CD4-positive, alpha-beta memory T cell (primary cell): ENCODE results near the gene KRTAP12-3. TPM values are rescaled to one million over a fixed set of nuclear protein-coding genes. Genes with fewer than 3 reads are reported as not detected.

Experiments
- CTCF ChIA-PET: fragments of 350-600 bp; sonication (Branson Sonifier 250); formaldehyde crosslinking; loops from one replicate; lab custom pipeline; 2021; ENCODE audit warnings: inconsistent platforms; ENCODE audit not compliant: partially characterized antibody; lab: Charles Lee
- POLR2A ChIA-PET: fragments of 350-600 bp; sonication (Branson Sonifier 250); formaldehyde crosslinking; loops from one replicate; lab custom pipeline; 2021; ENCODE audit not compliant: partially characterized antibody; lab: Charles Lee
- DNase-seq, 5 donors: peaks; one replicate each; pipeline versions ENCODE4 v3.0.0 to v3.0.0-alpha.2; 2020 to 2022; ENCODE audit warnings: mixed read lengths in 1 of 5
- H3K27ac ChIP-seq: one replicate; pipeline ENCODE4 v1.7.0; 2013; ENCODE audit warnings: low read depth, low read length
- H3K27me3 ChIP-seq: 2 replicates; pipeline ENCODE4 v1.7.0; 2013; ENCODE audit warnings: mild to moderate bottlenecking, low read length, moderate library complexity; ENCODE audit not compliant: insufficient read depth
- H3K36me3 ChIP-seq: 2 replicates; pipeline ENCODE4 v1.7.0; 2013; ENCODE audit warnings: mild to moderate bottlenecking, low read length, moderate library complexity; ENCODE audit not compliant: insufficient read depth
- H3K4me1 ChIP-seq: 2 replicates; pipeline ENCODE4 v1.7.0; 2013; ENCODE audit warnings: mild to moderate bottlenecking, low read length, moderate library complexity; ENCODE audit not compliant: insufficient read depth
- H3K4me3 ChIP-seq, 2 donors: one replicate each; pipeline ENCODE4 v1.7.0; 2013; ENCODE audit warnings: low read length in 2 of 2, mild to moderate bottlenecking in 1 of 2
- H3K9me3 ChIP-seq, 2 donors: one replicate each; pipeline ENCODE4 v1.7.0; 2013; ENCODE audit warnings: low read length in 2 of 2, control low read depth in 1 of 2; ENCODE audit not compliant: control insufficient read depth in 1 of 2
- H3K27ac Mint-ChIP-seq, 7 donors: one replicate each; pipeline ENCODE4 v1.8.0; 2020 to 2021; ENCODE audit warnings: mixed read lengths in 7 of 7, mild to moderate bottlenecking in 6 of 7, inconsistent platforms in 3 of 7, moderate library complexity in 3 of 7
- H3K27me3 Mint-ChIP-seq, 2 donors: one replicate each; pipeline ENCODE4 v1.8.0; 2020 to 2021; ENCODE audit warnings: mixed read lengths in 2 of 2
- H3K36me3 Mint-ChIP-seq, 2 donors: one replicate each; pipeline ENCODE4 v1.8.0; 2020 to 2021; ENCODE audit warnings: mixed read lengths in 2 of 2, inconsistent platforms in 1 of 2, mild to moderate bottlenecking in 1 of 2
- H3K4me1 Mint-ChIP-seq, 4 donors: one replicate each; pipeline ENCODE4 v1.8.0; 2020 to 2021; ENCODE audit warnings: mixed read lengths in 4 of 4, mild to moderate bottlenecking in 1 of 4
- H3K4me3 Mint-ChIP-seq, 8 donors: one replicate each; pipeline ENCODE4 v1.8.0; 2020 to 2021; ENCODE audit warnings: mixed read lengths in 8 of 8, mild to moderate bottlenecking in 7 of 8, moderate library complexity in 6 of 8, inconsistent platforms in 3 of 8
- H3K9me3 Mint-ChIP-seq, 8 donors: one replicate each; pipeline ENCODE4 v1.8.0; 2020 to 2021; ENCODE audit warnings: mixed read lengths in 8 of 8, mild to moderate bottlenecking in 5 of 8, inconsistent platforms in 3 of 8, moderate library complexity in 1 of 8
- intact Hi-C: fragments of 100-400 bp; cut with micrococcal nuclease; formaldehyde crosslinking; loops from one replicate; pipeline ENCODE4 v1.15.1; 2023
- polyA plus RNA-seq, 2 donors: library from polyadenylated mRNA; unstranded; fragments of 300-500 nt; fragmentation: Illumina TruSeq; gene quantifications; one replicate each; pipeline ENCODE4 v1.2.3, GENCODE V29; 2021
- total RNA-seq, 2 experiments: library from RNA; stranded (reverse); gene quantifications; one replicate each; pipeline ENCODE4 v1.2.3, GENCODE V29; 2021

KRTAP12-3 gene
- total and polyA plus RNA-seq, 4 experiments from 2014 or later = 1.2 TPM; not detected in 3

DNA sequence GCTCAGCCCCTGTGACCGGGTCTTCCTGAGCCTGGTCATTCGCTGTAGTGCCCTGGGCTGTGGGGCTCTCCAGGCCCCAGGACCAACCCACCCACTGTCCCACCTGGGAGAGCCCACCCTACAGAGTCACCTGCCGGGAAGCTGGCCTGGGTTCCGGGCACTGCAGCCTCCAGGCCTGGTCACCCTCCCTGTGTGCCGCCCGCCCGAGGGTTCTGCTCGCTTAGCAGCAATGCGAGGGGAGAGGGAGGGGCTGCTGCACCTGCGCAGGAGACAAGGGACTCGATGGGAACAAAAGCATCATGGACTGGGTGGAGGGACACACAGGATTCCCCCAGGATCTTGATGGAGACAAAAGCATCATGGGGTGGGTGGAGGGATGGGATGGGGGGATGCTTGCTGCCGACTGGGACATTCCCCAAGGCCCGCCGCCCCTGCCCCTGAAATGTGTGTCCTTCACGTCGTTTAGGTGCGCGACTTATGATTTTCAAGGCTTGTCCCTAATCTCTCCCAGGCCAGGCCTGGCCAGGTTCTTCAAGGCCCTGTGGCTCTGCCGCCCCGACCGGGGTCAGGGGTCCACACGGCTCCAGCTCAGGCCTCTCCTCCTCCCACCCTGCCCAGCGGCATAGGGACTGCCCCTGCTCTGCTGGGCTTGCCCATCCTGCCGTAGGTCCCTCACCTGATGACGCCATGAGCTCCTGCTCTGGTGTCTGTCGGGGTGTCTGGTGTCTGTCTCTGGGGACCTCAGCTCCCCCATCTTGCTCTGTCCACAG lies 44.2 kb upstream of the KRTAP12-3 start:
- H3K4me1 Mint-ChIP-seq = peaks cover 14 to 37% (median 26%) of the 10 kb centered on the region in 4 donors
- H3K9me3 Mint-ChIP-seq = peaks cover 0 to 36% (median 24%) of the 10 kb centered on the region in 8 donors
- H3K27me3 ChIP-seq = no peaks in the 10 kb centered on the region
- H3K27ac Mint-ChIP-seq = no peak overlapping the region
- no peaks in the 10 kb centered on the region for H3K27me3 Mint-ChIP-seq
- no peaks in the 10 kb centered on the region for H3K36me3 ChIP-seq
- CTCF ChIA-PET = no interaction called here
- peaks cover 27% of the 10 kb centered on the region for H3K4me1 ChIP-seq
- H3K4me3 ChIP-seq = no peak overlapping the region
- POLR2A ChIA-PET = interaction anchor here (1.6 kb wide), 1 partner anchor 45 kb away, joined by 5 read pairs; no protein-coding TSS in a partner anchor
- intact Hi-C loops = loop anchor here (10.0 kb wide), 1 partner anchor 69 kb away; the partner anchor contains the start of gene KRTAP10-1
- no peak for DNase-seq
- H3K27ac ChIP-seq = no peak overlapping the region
- no peak overlapping the region for H3K4me3 Mint-ChIP-seq
- peaks cover 5 to 8% of the 10 kb centered on the region in 2 donors for H3K36me3 Mint-ChIP-seq
- no peaks in the 10 kb centered on the region for H3K9me3 ChIP-seq

DNA sequence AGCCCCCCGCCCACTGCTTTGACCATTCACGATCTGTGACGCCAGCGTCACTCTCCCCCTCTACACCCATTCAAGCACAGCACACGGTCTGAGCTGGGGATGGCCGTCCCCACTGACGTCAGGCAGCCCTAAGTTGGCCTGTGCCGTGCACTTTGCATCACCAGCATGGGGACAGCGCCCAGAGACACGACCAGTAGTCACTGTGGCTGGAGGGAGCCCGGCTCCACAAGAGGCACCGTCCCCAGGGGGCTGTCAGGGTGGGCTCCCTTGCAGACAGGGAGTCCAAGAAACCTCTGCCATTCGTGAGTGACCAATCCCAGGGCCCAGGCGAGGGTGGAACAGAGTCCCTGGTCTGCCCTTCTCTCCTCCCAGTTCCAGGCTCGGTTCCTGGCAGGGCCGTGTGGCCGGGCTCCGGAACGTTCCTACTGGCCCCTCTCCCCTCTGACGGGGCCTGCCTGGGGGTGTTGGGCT lies 43.5 kb upstream of the KRTAP12-3 start:
- Histone ChIP-seq H3K36me3 (no peaks in the 10 kb centered on the region), H3K27me3 (no peaks in the 10 kb centered on the region), H3K4me3 (no peak overlapping the region), H3K4me1 (peaks cover 33% of the 10 kb centered on the region), H3K9me3 (no peaks in the 10 kb centered on the region), H3K27ac (no peak overlapping the region)
- ChIA-PET CTCF (interaction anchor here (1.4 kb wide), 1 partner anchor 128 kb away, joined by 5 read pairs; no protein-coding TSS in a partner anchor), POLR2A (interaction anchor here (1.6 kb wide), 1 partner anchor 44 kb away, joined by 5 read pairs; no protein-coding TSS in a partner anchor)
- peaks cover 20 to 43% (median 32%) of the 10 kb centered on the region in 4 donors for H3K4me1 Mint-ChIP-seq
- peaks cover 0 to 34% (median 24%) of the 10 kb centered on the region in 8 donors for H3K9me3 Mint-ChIP-seq
- H3K36me3 Mint-ChIP-seq = peaks cover 6 to 9% of the 10 kb centered on the region in 2 donors
- no peak overlapping the region for H3K4me3 Mint-ChIP-seq
- H3K27ac Mint-ChIP-seq = no peak overlapping the region
- H3K27me3 Mint-ChIP-seq = no peaks in the 10 kb centered on the region
- DNase-seq = no peak
- intact Hi-C loops = loop anchor here (10.0 kb wide), 1 partner anchor 69 kb away; the partner anchor contains the start of gene KRTAP10-1

DNA sequence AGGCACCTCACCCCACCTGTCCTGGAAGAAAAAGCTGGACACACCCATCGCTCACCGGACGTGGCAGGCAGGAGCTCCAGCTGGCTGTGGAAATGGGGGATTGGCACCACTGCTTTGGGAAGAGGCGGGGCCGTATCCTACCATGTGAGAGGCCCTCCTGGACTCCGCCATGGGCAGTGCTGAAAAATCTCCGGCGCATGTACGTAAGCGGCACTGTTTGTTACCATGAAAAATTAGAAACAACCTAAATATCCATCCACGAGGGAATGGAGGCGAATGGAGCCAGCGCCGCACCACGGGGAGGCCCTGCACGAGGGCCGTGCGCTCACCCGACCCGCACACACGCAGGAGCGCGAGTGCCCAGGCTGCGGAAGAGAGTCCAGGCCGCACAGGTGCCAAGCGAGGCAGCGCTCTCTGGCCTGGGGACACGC lies 42.8 kb upstream of the KRTAP12-3 start:
- no peaks in the 10 kb centered on the region for H3K36me3 ChIP-seq
- H3K36me3 Mint-ChIP-seq = peaks cover 12 to 14% of the 10 kb centered on the region in 2 donors
- POLR2A ChIA-PET = interaction anchor here (0.6 kb wide), 1 partner anchor 43 kb away, joined by 3 read pairs; the partner anchor contains the start of gene KRTAP12-3
- no peak for DNase-seq
- no peak overlapping the region for H3K27ac Mint-ChIP-seq
- peaks cover 28 to 51% (median 40%) of the 10 kb centered on the region in 4 donors for H3K4me1 Mint-ChIP-seq
- H3K27ac ChIP-seq = no peak overlapping the region
- H3K4me3 ChIP-seq = no peak overlapping the region
- peak overlapping the region in 1 of 8 donors; percentile 54 for H3K4me3 Mint-ChIP-seq
- no peaks in the 10 kb centered on the region for H3K27me3 Mint-ChIP-seq
- peaks cover 0 to 34% (median 23%) of the 10 kb centered on the region in 8 donors for H3K9me3 Mint-ChIP-seq
- peaks cover 41% of the 10 kb centered on the region for H3K4me1 ChIP-seq
- intact Hi-C loops = loop anchor here (10.0 kb wide), 1 partner anchor 70 kb away; the partner anchor contains the start of gene KRTAP10-1
- CTCF ChIA-PET = interaction anchor here (0.7 to 1.4 kb wide), 2 partner anchors 127 to 215 kb away, joined by 3 to 5 read pairs; no protein-coding TSS in a partner anchor
- no peaks in the 10 kb centered on the region for H3K9me3 ChIP-seq
- no peaks in the 10 kb centered on the region for H3K27me3 ChIP-seq

DNA sequence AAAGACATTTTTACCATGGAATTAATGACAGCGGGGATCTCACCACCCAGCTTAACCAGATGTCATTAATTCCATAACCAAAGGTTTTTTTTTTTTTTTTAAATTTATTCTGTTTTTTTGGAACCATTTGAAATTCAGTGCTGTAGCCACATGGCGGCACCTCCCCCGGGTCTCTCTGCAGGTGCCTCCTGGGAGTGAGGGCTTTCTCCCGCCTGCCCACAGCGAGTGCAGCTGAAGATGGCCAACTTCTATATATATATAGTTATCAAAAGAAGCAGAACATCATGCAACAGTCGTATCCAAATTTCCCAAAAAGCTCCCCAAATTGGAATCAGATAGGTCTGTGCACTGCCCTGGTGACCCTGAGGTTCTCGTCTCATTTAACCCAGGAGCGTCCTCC lies 42.3 kb upstream of the KRTAP12-3 start:
- no peak overlapping the region for H3K27ac ChIP-seq
- no peaks in the 10 kb centered on the region for H3K9me3 ChIP-seq
- POLR2A ChIA-PET = interaction anchor here (0.6 to 2.5 kb wide), 2 partner anchors 42 to 43 kb away, joined by 3 to 12 read pairs; partner anchors contain the start of gene KRTAP12-3
- Mint-ChIP-seq H3K4me3 (no peak overlapping the region), H3K36me3 (peaks cover 13 to 15% of the 10 kb centered on the region in 2 donors), H3K4me1 (peaks cover 30 to 56% (median 43%) of the 10 kb centered on the region in 4 donors), H3K27ac (no peak overlapping the region), H3K9me3 (peaks cover 0 to 33% (median 24%) of the 10 kb centered on the region in 8 donors), H3K27me3 (no peaks in the 10 kb centered on the region)
- H3K4me3 ChIP-seq = no peak overlapping the region
- no peak for DNase-seq
- H3K27me3 ChIP-seq = no peaks in the 10 kb centered on the region
- CTCF ChIA-PET = interaction anchor here (0.7 to 1.4 kb wide), 2 partner anchors 127 to 216 kb away, joined by 3 to 5 read pairs; no protein-coding TSS in a partner anchor
- H3K36me3 ChIP-seq = no peaks in the 10 kb centered on the region
- intact Hi-C loops = loop anchor here (10.0 kb wide), 1 partner anchor 71 kb away; the partner anchor contains the start of gene KRTAP10-1
- peaks cover 43% of the 10 kb centered on the region for H3K4me1 ChIP-seq

DNA sequence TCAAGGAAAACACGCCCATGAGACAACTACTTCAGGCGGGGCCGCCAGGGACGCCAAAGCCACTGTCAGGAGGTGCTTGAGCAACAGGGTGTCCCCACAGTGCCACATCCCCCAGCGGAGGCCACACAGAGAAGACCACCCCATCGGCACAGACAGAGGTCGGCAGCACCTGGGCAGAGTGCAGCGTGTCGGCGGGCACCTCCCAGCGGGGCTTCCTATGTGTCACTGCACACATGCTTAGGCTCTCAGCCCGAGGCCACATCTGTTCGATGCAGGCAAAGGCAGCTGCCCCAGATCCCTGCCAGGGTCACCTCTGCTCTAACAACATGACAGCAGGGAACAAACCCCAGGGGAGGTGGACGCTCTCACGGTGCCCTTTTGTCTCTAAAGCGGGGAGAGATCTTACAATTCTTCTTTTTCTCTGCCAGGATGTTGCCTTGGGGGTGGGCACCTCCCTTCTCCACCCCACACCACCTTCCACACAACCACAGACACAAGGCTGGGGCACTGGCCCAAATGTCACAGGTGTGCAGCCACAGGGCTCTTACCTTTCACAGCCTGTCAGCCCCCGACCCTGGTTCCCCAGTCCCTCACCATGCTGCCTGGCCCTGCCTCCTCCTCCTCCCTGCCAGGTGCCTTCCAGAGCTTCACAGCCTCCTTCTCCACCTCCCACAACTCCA lies 41.7 kb upstream of the KRTAP12-3 start:
- DNase-seq = no peak
- Histone ChIP-seq H3K4me1 (peaks cover 43% of the 10 kb centered on the region), H3K4me3 (no peak overlapping the region), H3K36me3 (no peaks in the 10 kb centered on the region), H3K9me3 (no peaks in the 10 kb centered on the region), H3K27me3 (no peaks in the 10 kb centered on the region), H3K27ac (no peak overlapping the region)
- H3K27ac Mint-ChIP-seq = peak overlapping the region in 6 of 7 donors; percentile 32 to 86 (median 52)
- no peaks in the 10 kb centered on the region for H3K27me3 Mint-ChIP-seq
- peak overlapping the region in 2 of 8 donors; percentile 6 to 26 for H3K4me3 Mint-ChIP-seq
- peaks cover 17 to 21% of the 10 kb centered on the region in 2 donors for H3K36me3 Mint-ChIP-seq
- POLR2A ChIA-PET = interaction anchor here (2.5 kb wide), 1 partner anchor 42 kb away, joined by 12 read pairs; the partner anchor contains the start of gene KRTAP12-3
- H3K4me1 Mint-ChIP-seq = peaks cover 30 to 60% (median 47%) of the 10 kb centered on the region in 4 donors
- peaks cover 0 to 34% (median 24%) of the 10 kb centered on the region in 8 donors for H3K9me3 Mint-ChIP-seq
- intact Hi-C loops = loop anchor here (10.0 kb wide), 1 partner anchor 71 kb away; the partner anchor contains the start of gene KRTAP10-1
- CTCF ChIA-PET = interaction anchor here (0.6 to 1.4 kb wide), 2 partner anchors 106 to 126 kb away, joined by 4 to 5 read pairs; no protein-coding TSS in a partner anchor

DNA sequence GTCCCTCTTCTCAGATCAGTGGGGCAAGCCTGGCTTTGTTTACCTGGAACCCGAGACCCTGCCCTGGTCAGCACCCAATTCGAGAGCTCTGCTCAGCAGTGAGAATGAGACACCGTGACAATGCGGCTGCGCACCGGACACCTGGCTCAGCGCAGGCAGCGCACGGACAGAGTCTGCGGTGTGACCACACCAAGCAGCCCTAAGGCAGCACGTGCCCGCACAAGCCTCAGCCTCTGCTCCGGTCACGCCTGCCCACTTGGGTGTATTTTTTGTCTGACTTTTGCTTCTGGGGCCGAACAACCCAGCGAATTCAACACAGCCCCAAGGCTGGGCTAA lies 41.2 kb upstream of the KRTAP12-3 start:
- POLR2A ChIA-PET = interaction anchor here (2.5 kb wide), 1 partner anchor 41 kb away, joined by 12 read pairs; the partner anchor contains the start of gene KRTAP12-3
- H3K36me3 Mint-ChIP-seq = peaks cover 17 to 21% of the 10 kb centered on the region in 2 donors
- peaks cover 43% of the 10 kb centered on the region for H3K4me1 ChIP-seq
- no peaks in the 10 kb centered on the region for H3K36me3 ChIP-seq
- H3K9me3 ChIP-seq = no peaks in the 10 kb centered on the region
- peaks cover 30 to 60% (median 47%) of the 10 kb centered on the region in 4 donors for H3K4me1 Mint-ChIP-seq
- no peaks in the 10 kb centered on the region for H3K27me3 Mint-ChIP-seq
- H3K9me3 Mint-ChIP-seq = peaks cover 0 to 28% (median 19%) of the 10 kb centered on the region in 8 donors
- intact Hi-C loops = loop anchor here (10.0 kb wide), 1 partner anchor 72 kb away; the partner anchor contains the start of gene KRTAP10-1
- DNase-seq = no peak
- peak overlapping the region in 1 of 8 donors; percentile 8 for H3K4me3 Mint-ChIP-seq
- H3K27me3 ChIP-seq = no peaks in the 10 kb centered on the region
- H3K27ac ChIP-seq = no peak overlapping the region
- CTCF ChIA-PET = interaction anchor here (0.6 kb wide), 1 partner anchor 106 kb away, joined by 4 read pairs; no protein-coding TSS in a partner anchor
- no peak overlapping the region for H3K4me3 ChIP-seq
- peak overlapping the region in 5 of 7 donors; percentile 32 to 83 (median 51) for H3K27ac Mint-ChIP-seq
